Measurements from ENCODE around the gene LARGE1.

The LARGE1 gene

DNA sequence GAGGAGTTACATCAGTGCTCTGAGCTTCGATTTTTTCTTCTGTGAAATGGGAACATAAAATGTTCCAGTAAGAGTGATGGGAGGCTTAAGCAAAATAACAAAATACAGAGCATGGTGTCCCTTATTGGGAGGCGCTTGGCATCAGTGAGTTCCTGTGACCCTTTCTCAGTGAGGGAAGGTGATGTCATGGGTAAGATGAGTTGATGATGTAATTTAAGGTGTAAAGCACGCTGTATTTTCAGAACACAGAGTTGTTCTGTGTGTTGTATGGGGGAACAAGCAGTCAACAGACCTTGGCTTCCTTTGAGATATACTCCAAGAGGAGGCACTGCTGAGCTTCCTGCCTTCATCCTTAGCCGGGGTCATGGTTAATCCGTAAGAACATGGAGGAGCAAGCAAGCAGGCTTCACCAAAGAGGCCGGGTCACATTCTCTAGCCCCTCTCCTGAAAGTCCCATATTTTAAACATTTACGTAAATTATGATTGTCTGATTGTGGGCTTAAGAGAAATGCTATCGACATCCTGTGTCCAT lies 266.7 kb downstream of the LARGE1 start:
- TF ChIP-seq EZH2phosphoT487 (conservative IDR thresholded peaks at IDR 0.05; ENCODE audit: low read length): no peak
- TF ChIP-seq, protein P1, sequence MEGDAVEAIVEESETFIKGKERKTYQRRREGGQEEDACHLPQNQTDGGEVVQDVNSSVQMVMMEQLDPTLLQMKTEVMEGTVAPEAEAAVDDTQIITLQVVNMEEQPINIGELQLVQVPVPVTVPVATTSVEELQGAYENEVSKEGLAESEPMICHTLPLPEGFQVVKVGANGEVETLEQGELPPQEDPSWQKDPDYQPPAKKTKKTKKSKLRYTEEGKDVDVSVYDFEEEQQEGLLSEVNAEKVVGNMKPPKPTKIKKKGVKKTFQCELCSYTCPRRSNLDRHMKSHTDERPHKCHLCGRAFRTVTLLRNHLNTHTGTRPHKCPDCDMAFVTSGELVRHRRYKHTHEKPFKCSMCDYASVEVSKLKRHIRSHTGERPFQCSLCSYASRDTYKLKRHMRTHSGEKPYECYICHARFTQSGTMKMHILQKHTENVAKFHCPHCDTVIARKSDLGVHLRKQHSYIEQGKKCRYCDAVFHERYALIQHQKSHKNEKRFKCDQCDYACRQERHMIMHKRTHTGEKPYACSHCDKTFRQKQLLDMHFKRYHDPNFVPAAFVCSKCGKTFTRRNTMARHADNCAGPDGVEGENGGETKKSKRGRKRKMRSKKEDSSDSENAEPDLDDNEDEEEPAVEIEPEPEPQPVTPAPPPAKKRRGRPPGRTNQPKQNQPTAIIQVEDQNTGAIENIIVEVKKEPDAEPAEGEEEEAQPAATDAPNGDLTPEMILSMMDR (IDR thresholded peaks at IDR 0.05; ENCODE audit: insufficient read depth, low read length, poor library complexity, severe bottlenecking): no peak
- H3K79me2 ChIP-seq (ENCODE audit: insufficient read depth, low read length): no peaks in the 10 kb centered on the region
- H4K20me1 ChIP-seq (ENCODE audit: low read depth, low read length): no peaks in the 10 kb centered on the region
- H3K27me3 ChIP-seq (ENCODE audit: low read length): no peaks in the 10 kb centered on the region
- H3K9ac ChIP-seq (ENCODE audit: low read length): no peak overlapping the region
- no peak overlapping the region for H2AFZ ChIP-seq (ENCODE audit: low read depth, low read length, severe bottlenecking)
- H3K36me3 ChIP-seq (ENCODE audit: low read length): no peaks in the 10 kb centered on the region
- no peaks in the 10 kb centered on the region for H3K9me2 ChIP-seq (replicated peaks; ENCODE audit: insufficient read depth, low read length)
- H3K4me3 ChIP-seq (ENCODE audit: insufficient read depth, low read length, poor library complexity, severe bottlenecking): no peak overlapping the region
- no peak overlapping the region for H3K27ac ChIP-seq (ENCODE audit: low read depth, low read length)
- H3F3A ChIP-seq (ENCODE audit: insufficient read depth): no peaks in the 10 kb centered on the region
- no peaks in the 10 kb centered on the region for H3K9me3 ChIP-seq (ENCODE audit: insufficient read depth, low read length)
- no peak overlapping the region for H3K4me2 ChIP-seq (ENCODE audit: low read depth, low read length, poor library complexity, severe bottlenecking)

DNA sequence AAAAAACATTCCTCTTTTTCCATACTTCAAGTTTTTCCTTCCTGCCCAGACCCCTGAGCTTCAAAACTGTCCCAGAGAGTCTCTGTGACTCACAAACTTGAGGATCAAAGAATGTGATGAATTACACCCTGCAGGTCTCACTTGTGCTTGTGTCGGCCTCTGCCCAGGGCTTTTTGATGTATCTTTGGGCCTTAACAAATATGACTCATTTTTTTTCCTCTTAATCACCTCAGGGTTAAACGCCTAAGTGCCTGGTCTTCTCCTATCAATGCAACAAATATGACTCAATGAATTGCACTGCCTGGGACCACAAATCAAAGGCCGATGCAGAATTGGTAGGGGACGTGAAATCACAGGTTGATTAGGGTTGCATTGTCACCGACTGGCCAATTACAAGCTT lies 267.7 kb downstream of the LARGE1 start:
- Histone ChIP-seq H3K27ac (ENCODE audit: low read depth, low read length) (no peak overlapping the region), H3K9me3 (ENCODE audit: insufficient read depth, low read length) (no peaks in the 10 kb centered on the region), H3K9me2 (replicated peaks; ENCODE audit: insufficient read depth, low read length) (no peaks in the 10 kb centered on the region), H3K27me3 (ENCODE audit: low read length) (no peaks in the 10 kb centered on the region), H3K9ac (ENCODE audit: low read length) (no peak overlapping the region), H3K4me3 (ENCODE audit: insufficient read depth, low read length, poor library complexity, severe bottlenecking) (no peak overlapping the region), H3K36me3 (ENCODE audit: low read length) (no peaks in the 10 kb centered on the region), H4K20me1 (ENCODE audit: low read depth, low read length) (no peaks in the 10 kb centered on the region), H2AFZ (ENCODE audit: low read depth, low read length, severe bottlenecking) (no peak overlapping the region), H3K4me2 (ENCODE audit: low read depth, low read length, poor library complexity, severe bottlenecking) (no peak overlapping the region), H3F3A (ENCODE audit: insufficient read depth) (no peaks in the 10 kb centered on the region), H3K79me2 (ENCODE audit: insufficient read depth, low read length) (no peaks in the 10 kb centered on the region)
- TF ChIP-seq EZH2phosphoT487 (conservative IDR thresholded peaks at IDR 0.05; ENCODE audit: low read length): no peak
- TF ChIP-seq, protein P1 (IDR thresholded peaks at IDR 0.05; ENCODE audit: insufficient read depth, low read length, poor library complexity, severe bottlenecking): no peak

DNA sequence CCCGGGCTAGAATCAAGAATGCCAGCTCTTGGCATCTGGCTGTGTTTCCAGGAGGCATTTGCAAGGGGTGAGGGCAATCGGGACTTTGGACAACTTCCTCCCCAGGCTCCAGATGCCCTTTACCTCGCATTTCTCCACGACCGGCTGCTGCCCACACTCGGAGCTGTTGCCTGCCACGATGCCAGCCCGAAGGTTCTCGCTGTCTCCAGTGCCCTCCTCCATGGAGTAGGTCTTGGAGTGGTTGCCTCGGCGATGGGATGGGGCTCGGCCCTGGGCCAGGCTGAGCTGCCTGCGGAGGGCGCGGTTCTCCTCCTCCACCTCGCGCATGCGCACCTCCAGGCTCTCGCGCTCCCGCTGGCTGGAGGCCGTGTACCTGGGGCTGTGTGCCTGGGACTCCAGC lies 270.0 kb downstream of the LARGE1 start:
- H3K9ac ChIP-seq (ENCODE audit: low read length): no peak overlapping the region
- no peaks in the 10 kb centered on the region for H3K36me3 ChIP-seq (ENCODE audit: low read length)
- TF ChIP-seq EZH2phosphoT487 (conservative IDR thresholded peaks at IDR 0.05; ENCODE audit: low read length): no peak
- TF ChIP-seq, protein P1 (IDR thresholded peaks at IDR 0.05; ENCODE audit: insufficient read depth, low read length, poor library complexity, severe bottlenecking): no peak
- no peaks in the 10 kb centered on the region for H3K9me2 ChIP-seq (replicated peaks; ENCODE audit: insufficient read depth, low read length)
- H3K4me2 ChIP-seq (ENCODE audit: low read depth, low read length, poor library complexity, severe bottlenecking): no peak overlapping the region
- no peaks in the 10 kb centered on the region for H4K20me1 ChIP-seq (ENCODE audit: low read depth, low read length)
- H3K27me3 ChIP-seq (ENCODE audit: low read length): no peaks in the 10 kb centered on the region
- H3K27ac ChIP-seq (ENCODE audit: low read depth, low read length): no peak overlapping the region
- no peak overlapping the region for H2AFZ ChIP-seq (ENCODE audit: low read depth, low read length, severe bottlenecking)
- H3F3A ChIP-seq (ENCODE audit: insufficient read depth): no peaks in the 10 kb centered on the region
- H3K79me2 ChIP-seq (ENCODE audit: insufficient read depth, low read length): no peaks in the 10 kb centered on the region
- no peak overlapping the region for H3K4me3 ChIP-seq (ENCODE audit: insufficient read depth, low read length, poor library complexity, severe bottlenecking)
- H3K9me3 ChIP-seq (ENCODE audit: insufficient read depth, low read length): no peaks in the 10 kb centered on the region

Data from SU-DHL-6 (cell line).